Coronary artery (tissue), 2 donors: ENCODE data around the gene SBF1.
"Not testable (repeated sequence)": the region's sequence is repeated elsewhere in the genome, so short reads cannot be mapped to it uniquely, and the experiment has no call there.

Source experiments
- DNase-seq: peaks from one replicate; pipeline ENCODE4 v3.0.0-alpha.2; 2017; ENCODE audit warnings: low spot score
- H3K27ac ChIP-seq, 2 donors: fragments of 200-600 bp; sonication (generic); one replicate each; pipeline ENCODE4 v1.5.1; 2016 to 2019
- H3K4me3 ChIP-seq: fragments of 200-600 bp; sonication (generic); 2 replicates; pipeline ENCODE4 v1.5.1; 2016; ENCODE audit warnings: mild to moderate bottlenecking, moderate library complexity
- CTCF ChIP-seq: fragments of 200-600 bp; sonication (generic); IDR thresholded peaks from one replicate; pipeline ENCODE4 v1.5.1; 2019; ENCODE audit warnings: antibody characterized with exemption

The SBF1 gene

GRCh38 chr22:50419116-50419515 is 55.7 kb downstream of the SBF1 start:
- no peak for DNase-seq
- Histone ChIP-seq H3K4me3 (no peak overlapping the region), H3K27ac (no peak overlapping the region)
- TF ChIP-seq CTCF, result no peak

- H3K4me3 ChIP-seq, result no peak overlapping the region
- H3K27ac ChIP-seq, result no peak overlapping the region
- TF ChIP-seq CTCF, result no peak
- no peak for DNase-seq
Measured at GRCh38 chr22:50418624-50419023, 56.2 kb downstream of the SBF1 start.

GRCh38 chr22:50417411-50418210 is 57.2 kb downstream of the SBF1 start:
- H3K4me3 ChIP-seq, result no peak overlapping the region
- H3K27ac ChIP-seq, result no peak overlapping the region
- no peak for DNase-seq
- TF ChIP-seq CTCF, result no peak

GRCh38 chr22:50416996-50417395 is 57.8 kb downstream of the SBF1 start:
- TF ChIP-seq CTCF, result no peak

GRCh38 chr22:50415426-50415825 is 59.4 kb downstream of the SBF1 start:
- DNase-seq, result no peak
- Histone ChIP-seq H3K4me3 (no peak overlapping the region), H3K27ac (no peak overlapping the region)
- TF ChIP-seq CTCF, result no peak

More at GRCh38 chr22:50416996-50417395, 57.8 kb downstream of the SBF1 start:
- Histone ChIP-seq H3K4me3 (no peak overlapping the region), H3K27ac (no peak overlapping the region)
- no peak for DNase-seq

GRCh38 chr22:50414476-50415248 is 60.2 kb downstream of the SBF1 start:
- TF ChIP-seq CTCF, result no peak
- Histone ChIP-seq H3K27ac (no peak overlapping the region), H3K4me3 (no peak overlapping the region)
- DNase-seq, result no peak

GRCh38 chr22:50408954-50409353 is 65.9 kb downstream of the SBF1 start:
- not testable (repeated sequence) for DNase-seq, H3K27ac ChIP-seq, H3K4me3 ChIP-seq
